ENCODE results near the gene MUC5B. TPM values are rescaled to one million over a fixed set of nuclear protein-coding genes. Genes with fewer than 3 reads are reported as not detected.

The MUC5B gene
- polyA plus RNA-seq, 1 donor from 2014 or later = not detected

DNA sequence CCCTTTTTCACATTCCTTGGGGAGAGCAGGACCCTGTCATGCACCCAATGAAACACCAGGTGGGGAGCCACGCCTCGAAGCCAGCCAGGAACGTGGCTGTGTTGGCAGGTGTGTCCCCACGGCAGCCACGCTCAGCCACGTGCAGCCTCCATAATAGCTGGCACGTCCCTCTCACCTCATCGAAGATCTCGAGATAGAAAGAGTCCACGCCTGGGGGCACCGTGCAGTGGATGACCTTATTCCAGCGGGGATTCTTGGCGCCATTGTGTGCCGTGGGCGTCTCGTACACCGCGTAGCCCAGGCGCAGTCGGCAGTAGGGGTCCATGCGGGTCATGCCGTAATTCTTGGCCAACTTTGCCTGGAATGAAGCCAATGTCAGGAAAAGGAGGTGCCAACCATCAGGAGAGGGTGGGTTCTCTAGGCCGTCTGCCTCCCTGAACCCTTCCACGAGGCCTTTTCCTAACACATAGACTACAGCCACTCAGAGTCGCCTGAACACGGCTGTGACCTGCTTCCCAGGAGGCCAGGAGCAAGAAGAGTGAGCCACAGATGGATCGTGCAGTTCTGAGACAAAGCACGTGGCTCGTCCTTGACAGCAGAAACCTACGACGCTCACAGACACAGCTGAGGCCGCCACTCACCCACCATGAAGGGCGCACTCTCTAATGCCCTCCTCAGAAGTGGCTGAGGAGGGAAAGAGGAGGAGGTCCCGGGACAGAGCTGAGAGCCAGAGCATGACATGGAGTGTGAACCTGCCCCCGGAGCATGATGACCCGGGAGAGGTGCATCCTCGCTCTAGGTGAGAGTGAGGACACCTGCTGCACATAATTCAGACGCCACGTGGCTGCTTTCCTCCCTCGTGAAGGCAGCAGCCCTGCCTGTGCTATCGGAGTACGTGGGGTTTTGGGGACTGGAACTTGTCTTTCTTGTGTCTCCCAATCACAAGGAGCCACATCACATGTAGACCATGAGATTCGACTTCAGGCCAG lies 67.5 kb downstream of the MUC5B start:
- H3K36me3 Mint-ChIP-seq = peaks cover 2% of the 10 kb centered on the region
- peaks cover 0 to 2% (median 0%) of the 10 kb centered on the region in 3 donors for H3K4me1 Mint-ChIP-seq
- no peaks in the 10 kb centered on the region for H3K27me3 Mint-ChIP-seq
- no peak overlapping the region for H3K4me3 Mint-ChIP-seq
- H3K9me3 Mint-ChIP-seq = no peaks in the 10 kb centered on the region
- no peak overlapping the region for H3K27ac Mint-ChIP-seq

DNA sequence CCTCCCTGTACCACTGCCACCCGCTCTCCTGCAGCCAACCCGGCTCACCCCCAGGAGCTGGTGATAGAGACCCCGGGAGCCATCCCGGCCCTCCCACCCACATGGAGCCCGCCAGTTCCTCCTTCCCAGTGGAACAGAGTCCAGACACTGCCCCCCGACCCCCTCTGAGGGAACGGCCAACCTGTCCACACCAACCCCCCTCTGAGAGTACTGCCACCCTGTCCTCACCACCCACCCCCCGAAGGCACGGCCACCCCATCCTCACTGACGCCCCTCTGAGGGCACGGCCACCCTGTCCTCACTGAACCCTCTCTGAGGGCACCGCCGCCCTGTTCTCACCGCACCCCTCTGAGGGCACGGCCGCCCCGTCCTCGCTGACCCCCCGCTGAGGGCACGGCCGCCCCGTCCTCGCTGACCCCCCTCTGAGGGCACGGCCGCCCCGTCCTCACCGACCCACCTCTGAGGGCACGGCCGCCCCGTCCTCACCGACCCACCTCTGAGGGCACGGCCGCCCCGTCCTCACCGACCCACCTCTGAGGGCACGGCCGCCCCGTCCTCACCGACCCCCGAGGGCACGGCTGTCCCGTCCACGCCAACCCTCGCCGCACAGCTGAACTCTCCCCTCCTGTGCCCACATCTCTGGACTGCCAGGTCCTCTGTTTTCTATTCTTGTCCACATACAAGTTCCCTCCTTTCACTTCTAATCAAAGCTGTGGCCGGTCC lies 68.6 kb downstream of the MUC5B start:
- Mint-ChIP-seq H3K36me3 (peaks cover 2% of the 10 kb centered on the region), H3K4me1 (peaks cover 0 to 2% (median 0%) of the 10 kb centered on the region in 3 donors)

DNA sequence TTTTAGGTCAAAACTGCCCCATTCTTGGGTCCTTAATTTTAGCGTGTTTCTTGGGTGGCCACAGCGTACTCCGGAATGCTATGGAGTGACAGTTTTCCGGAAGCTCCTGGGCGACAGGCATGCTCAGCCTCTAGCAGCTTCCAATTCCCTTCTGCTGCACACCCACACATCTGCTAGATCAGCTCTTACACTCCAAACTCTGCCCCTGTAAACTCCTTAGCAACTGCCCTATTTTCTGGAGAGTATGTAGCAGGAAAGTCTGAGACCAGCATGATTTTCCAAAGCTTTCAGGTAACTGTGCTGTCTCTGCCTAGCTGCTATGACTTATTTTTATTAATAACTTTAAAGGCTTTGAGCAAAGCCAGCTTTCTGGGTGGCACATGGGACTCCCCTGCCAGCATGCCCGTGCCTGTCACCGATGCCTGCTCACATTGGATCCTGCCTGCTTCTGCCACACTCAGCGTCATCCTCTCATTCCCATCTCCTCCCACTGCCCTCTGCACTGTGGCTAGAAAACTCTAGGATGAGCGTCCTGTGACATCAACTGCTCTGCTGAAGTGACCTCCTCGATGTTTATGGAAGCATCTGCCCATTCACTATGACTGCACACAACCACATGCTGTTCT lies 69.3 kb downstream of the MUC5B start:
- H3K4me1 Mint-ChIP-seq = peaks cover 0 to 2% (median 0%) of the 10 kb centered on the region in 3 donors
- no peak overlapping the region for H3K27ac Mint-ChIP-seq
- H3K4me3 Mint-ChIP-seq = peak overlapping the region in 1 of 4 donors; percentile 39
- H3K27me3 Mint-ChIP-seq = no peaks in the 10 kb centered on the region
- no peaks in the 10 kb centered on the region for H3K9me3 Mint-ChIP-seq
- peaks cover 2% of the 10 kb centered on the region for H3K36me3 Mint-ChIP-seq

More for the DNA sequence above, 68.6 kb downstream of the MUC5B start:
- Mint-ChIP-seq H3K27me3 (no peaks in the 10 kb centered on the region), H3K4me3 (no peak overlapping the region), H3K9me3 (no peaks in the 10 kb centered on the region), H3K27ac (no peak overlapping the region)

DNA sequence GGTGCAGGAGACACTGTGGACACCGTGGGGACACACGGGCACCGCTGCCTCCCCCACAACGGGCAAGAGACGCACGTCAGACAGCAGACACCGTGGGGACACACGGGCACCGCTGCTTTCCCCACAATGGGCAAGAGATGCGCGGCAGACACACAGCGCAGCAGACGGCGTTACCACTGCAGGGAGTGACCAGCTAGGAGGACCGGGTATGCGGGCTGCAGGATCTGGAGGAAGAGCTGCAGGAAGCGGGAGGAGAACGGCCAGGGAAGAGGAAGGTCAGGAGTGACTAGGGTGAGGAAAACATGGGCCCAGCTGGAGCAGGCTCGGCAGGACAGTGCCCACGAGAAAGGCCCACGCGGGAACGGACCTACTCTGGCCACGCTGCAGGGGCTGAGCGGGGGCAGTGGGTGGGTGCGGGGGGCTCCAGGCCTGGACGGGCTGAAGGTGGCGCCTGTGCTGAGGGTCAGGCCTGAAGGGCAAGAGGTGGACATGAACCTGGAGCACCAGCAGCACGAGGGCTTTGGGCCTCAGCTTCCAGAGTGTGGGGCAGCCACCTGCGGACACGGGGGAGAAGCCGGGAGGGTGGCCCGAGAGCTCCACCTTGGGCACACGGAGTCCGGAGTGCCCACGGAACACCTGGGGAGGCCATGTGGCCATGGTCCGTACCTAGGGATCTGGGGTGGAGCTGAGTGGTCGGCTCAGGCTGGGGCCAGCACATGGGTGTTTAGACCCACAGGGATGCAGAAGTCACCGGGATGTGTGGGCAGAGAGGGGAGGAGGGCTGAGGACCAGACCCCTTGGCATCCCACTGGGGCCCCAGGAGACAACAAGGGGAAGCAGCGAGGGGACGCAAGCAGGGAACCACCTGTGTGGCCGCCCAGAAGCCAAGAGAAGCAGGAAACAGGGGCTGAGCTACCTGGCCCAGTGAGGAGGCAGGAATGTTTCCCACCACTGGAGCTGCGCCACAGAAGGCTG lies 70.1 kb downstream of the MUC5B start:
- H3K4me3 Mint-ChIP-seq = no peak overlapping the region
- H3K36me3 Mint-ChIP-seq = peaks cover 2% of the 10 kb centered on the region
- H3K4me1 Mint-ChIP-seq = peaks cover 0 to 2% (median 0%) of the 10 kb centered on the region in 3 donors
- no peaks in the 10 kb centered on the region for H3K9me3 Mint-ChIP-seq
- H3K27me3 Mint-ChIP-seq = no peaks in the 10 kb centered on the region
- peak overlapping the region in 1 of 3 donors; percentile 61 for H3K27ac Mint-ChIP-seq

DNA sequence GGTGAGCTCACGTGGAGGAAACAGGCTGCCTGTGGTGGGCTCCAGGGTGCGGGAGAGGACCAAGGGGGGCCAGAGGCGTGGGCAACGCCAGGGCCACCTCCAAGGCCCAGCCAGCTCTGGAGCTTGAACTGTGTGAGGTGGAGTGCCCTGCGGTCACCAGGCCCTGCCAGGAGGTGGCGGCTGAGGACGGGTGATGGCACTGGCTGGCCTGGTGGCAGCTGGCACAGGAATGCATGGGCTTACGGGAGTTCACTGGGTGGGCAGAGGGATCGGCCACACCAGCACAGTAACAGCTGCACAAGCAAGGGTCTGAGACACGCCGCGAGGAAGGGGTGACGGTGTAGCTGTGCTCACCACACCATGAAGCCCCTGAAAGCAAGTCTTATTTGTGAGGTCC lies 70.8 kb downstream of the MUC5B start:
- no peak overlapping the region for H3K4me3 Mint-ChIP-seq
- H3K27ac Mint-ChIP-seq = no peak overlapping the region
- H3K27me3 Mint-ChIP-seq = no peaks in the 10 kb centered on the region
- no peaks in the 10 kb centered on the region for H3K9me3 Mint-ChIP-seq
- peaks cover 2% of the 10 kb centered on the region for H3K36me3 Mint-ChIP-seq
- H3K4me1 Mint-ChIP-seq = peaks cover 0 to 2% (median 0%) of the 10 kb centered on the region in 3 donors

DNA sequence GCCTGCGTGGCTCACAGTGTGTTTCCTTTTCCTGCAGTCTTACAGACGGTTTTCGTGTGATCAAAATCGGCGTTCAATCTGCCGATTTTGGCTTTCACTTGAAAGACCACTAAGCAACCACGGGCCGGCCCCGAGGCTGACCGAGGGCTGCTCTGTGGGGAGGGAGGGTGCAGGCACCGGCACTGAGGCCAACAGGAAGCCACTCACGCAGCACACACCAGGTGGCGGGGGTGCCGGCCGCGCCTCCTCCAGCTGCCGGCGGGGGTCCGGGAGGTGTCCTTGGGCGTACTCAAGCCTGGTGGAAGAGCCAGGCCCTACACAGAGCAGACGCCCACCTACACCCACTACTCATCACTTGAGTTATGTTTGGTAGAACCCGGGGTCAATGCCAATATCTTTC lies 72.2 kb downstream of the MUC5B start:
- Mint-ChIP-seq H3K4me3 (no peak overlapping the region), H3K27ac (no peak overlapping the region), H3K27me3 (no peaks in the 10 kb centered on the region), H3K4me1 (peaks cover 0 to 4% (median 0%) of the 10 kb centered on the region in 3 donors), H3K9me3 (no peaks in the 10 kb centered on the region), H3K36me3 (peaks cover 2% of the 10 kb centered on the region)

DNA sequence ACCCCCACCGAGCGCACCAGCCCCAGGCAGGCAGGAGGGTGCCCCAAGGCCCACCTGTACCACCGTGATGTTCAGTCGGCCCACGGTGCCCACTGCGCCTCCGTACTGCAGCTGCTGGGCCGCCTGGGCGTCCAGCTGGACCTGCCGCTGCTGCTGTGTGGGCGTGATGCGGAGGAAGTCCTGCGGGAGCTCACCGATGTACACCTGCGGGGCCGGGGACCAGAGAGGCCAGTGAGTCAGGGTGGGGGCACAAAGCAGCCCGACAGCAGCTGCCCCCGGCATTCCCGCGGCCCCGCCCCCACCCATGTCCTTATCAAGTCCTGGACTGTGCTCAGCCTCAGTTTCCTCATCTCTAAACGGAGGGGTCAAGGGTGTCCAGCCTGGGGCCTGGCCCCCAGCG lies 72.7 kb downstream of the MUC5B start:
- Mint-ChIP-seq H3K36me3 (peaks cover 2% of the 10 kb centered on the region), H3K4me3 (no peak overlapping the region), H3K27ac (no peak overlapping the region), H3K27me3 (no peaks in the 10 kb centered on the region), H3K9me3 (no peaks in the 10 kb centered on the region), H3K4me1 (peaks cover 0 to 8% (median 0%) of the 10 kb centered on the region in 3 donors)

DNA sequence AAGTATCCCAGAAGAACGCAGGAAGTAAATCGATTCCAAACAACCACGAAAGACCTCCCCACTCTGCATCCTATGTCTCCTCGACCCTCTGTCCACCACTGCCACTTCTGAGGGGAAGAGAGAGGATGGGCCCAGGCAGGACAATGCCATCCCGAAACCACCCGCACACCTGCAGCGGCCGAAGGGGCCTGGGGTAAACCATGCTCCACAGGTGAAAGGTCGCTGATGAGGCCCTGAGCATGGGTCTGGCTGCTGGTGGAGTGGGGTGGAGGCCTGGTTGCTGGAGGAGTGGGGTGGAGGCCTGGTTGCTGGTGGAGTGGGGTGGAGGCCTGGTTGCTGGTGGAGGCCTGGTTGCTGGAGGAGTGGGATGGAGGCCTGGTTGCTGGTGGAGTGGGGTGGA lies 73.4 kb downstream of the MUC5B start:
- Mint-ChIP-seq H3K27ac (no peak overlapping the region), H3K36me3 (no peaks in the 10 kb centered on the region), H3K9me3 (no peaks in the 10 kb centered on the region), H3K27me3 (no peaks in the 10 kb centered on the region), H3K4me1 (peaks cover 0 to 8% (median 0%) of the 10 kb centered on the region in 3 donors), H3K4me3 (no peak overlapping the region)

DNA sequence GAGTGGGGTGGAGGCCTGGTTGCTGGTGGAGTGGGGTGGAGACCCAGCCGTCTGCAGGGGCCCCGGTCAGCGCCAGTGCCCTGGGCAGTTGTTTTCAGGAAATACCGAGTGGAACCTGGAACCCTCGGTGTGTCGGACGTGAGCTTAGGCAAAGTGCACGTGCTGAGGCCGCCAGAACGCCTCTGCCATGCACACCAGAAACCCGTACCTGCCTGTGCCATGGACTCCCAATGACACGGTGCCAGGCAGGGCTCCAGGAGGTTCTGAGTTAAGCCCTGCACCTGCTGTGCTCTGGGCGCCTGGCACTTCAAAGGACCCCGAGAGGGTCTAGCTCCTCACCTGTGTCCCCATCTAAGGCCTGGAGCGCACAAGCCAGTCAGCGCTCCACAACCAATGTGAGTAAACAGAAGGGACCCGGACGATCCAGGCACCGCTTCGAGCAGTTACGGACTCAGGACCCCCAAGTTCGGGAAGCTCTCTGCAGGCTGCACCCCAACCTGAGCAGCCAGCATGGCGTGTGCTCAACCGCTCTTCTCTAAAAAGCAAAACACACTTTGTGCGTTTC lies 74.2 kb downstream of the MUC5B start:
- no peak overlapping the region for H3K27ac Mint-ChIP-seq
- H3K9me3 Mint-ChIP-seq = no peaks in the 10 kb centered on the region
- peaks cover 0 to 8% (median 0%) of the 10 kb centered on the region in 3 donors for H3K4me1 Mint-ChIP-seq
- no peak overlapping the region for H3K4me3 Mint-ChIP-seq
- no peaks in the 10 kb centered on the region for H3K36me3 Mint-ChIP-seq
- no peaks in the 10 kb centered on the region for H3K27me3 Mint-ChIP-seq

DNA sequence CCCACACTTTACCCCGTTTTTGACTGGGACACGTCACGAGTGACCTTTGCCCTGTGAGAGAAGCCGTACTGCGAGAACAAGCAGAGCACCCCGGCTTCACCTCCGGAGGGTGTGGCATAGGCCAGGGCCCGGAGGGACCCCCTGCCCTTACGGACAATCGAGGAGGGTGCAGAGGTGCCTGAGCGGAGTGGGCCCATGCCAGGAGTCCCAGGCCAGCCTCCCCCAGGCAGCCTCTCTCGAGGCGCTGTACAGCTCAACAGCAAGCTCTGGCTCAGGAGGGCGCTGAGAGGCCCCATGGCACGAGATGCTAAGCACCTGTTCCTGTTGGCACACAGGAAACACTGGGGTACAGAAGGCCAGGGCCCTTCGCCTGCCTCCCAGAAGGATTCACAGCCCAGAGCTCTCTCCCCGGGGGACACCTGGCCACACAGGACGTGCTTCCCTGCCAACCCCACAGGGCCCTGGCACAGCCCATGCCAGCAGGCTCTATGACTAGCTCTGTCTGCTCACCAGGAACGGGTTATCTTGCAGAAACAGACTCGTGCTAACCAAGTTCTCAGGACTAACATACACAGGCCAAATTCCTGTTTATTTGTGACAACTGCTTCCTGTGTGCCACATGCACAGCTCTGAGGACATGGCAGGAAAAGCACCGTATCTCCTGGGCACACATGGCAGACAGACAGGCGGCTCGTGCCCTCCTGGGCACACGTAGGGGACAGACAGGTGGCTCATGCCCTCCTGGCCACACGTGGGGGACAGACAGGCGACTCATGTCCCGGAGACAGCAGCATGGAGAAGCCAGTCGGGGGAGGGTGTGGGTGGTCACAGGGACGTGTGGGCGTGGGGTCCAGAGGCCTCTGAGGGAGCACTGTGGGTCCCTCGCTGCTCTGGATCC lies 75.0 kb downstream of the MUC5B start:
- H3K27me3 Mint-ChIP-seq = no peaks in the 10 kb centered on the region
- H3K4me1 Mint-ChIP-seq = peaks cover 0 to 10% (median 0%) of the 10 kb centered on the region in 3 donors
- H3K9me3 Mint-ChIP-seq = no peaks in the 10 kb centered on the region
- no peak overlapping the region for H3K4me3 Mint-ChIP-seq
- H3K36me3 Mint-ChIP-seq = no peaks in the 10 kb centered on the region
- no peak overlapping the region for H3K27ac Mint-ChIP-seq

DNA sequence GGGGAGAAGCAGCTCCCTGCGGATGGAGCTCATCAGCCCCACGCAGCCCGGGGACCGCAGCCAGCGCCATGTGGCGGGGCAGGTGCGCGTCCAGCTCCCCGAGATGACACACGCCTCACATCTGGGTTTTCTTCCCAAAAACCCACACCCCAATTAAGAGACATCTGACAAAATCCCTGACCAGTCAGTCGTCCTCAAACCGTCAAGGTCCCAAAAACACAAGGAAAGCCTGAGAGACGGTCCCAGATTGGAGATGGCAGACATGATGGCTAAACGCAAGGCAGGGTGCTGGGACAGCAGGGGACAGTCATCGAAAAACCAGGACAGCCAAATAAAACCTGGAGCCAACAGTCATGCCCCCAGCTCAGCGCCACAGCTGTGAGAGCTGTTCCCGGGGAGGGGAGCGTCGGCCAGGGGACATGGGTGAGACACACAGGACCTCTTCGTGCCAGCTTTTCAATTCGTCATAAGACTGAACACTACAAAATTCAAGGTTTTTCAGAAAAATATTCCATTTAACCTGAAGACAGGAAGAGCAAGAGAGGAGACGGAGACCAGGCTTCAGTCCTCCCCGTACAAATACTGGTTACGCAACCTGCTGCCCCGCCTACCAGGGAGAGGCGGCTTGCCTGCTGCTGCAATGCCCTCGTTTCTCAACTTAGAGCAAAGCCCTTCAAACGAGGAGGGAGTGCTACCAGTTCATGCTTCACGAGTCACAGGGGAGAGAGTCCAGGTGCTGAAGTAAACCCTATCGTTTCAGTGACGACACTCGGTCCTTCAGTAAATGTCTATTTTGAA lies 76.0 kb downstream of the MUC5B start:
- Mint-ChIP-seq H3K9me3 (no peaks in the 10 kb centered on the region), H3K27me3 (no peaks in the 10 kb centered on the region), H3K36me3 (no peaks in the 10 kb centered on the region), H3K4me1 (peaks cover 0 to 16% (median 0%) of the 10 kb centered on the region in 3 donors), H3K27ac (no peak overlapping the region), H3K4me3 (peak overlapping the region in 1 of 4 donors; percentile 53)

DNA sequence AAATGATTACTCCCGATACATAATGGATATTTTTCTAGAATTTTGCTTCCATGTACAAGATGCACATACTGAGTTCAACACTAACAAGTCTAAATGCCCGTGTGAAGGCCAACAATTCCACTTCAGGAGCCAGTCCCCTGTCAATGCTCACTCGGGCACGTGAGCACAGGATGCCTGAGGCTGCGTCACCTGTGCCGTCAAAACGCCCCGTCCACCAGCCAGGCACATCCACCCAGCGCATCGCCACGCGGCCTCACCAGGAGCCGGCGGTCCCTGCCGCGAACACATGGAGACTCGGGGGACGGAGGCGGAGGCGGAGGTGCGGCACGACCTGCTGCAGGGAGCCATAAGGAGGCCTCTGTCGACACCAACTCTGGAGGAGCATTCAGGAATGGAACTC lies 76.8 kb downstream of the MUC5B start:
- no peaks in the 10 kb centered on the region for H3K9me3 Mint-ChIP-seq
- H3K4me1 Mint-ChIP-seq = peaks cover 0 to 19% (median 5%) of the 10 kb centered on the region in 3 donors
- H3K27me3 Mint-ChIP-seq = no peaks in the 10 kb centered on the region
- no peaks in the 10 kb centered on the region for H3K36me3 Mint-ChIP-seq
- H3K27ac Mint-ChIP-seq = no peak overlapping the region
- no peak overlapping the region for H3K4me3 Mint-ChIP-seq
